Measurements from ENCODE around the gene NFIX. TPM values are rescaled to one million over a fixed set of nuclear protein-coding genes. Genes with fewer than 3 reads are reported as not detected.

NFIX gene
- total and polyA plus RNA-seq, 2 of the 13 experiments (the other 11 are each of a cell fraction or from before 2014, with no cell fraction given), result 3.4 to 5.4 TPM

- TF ChIP-seq, protein P1, sequence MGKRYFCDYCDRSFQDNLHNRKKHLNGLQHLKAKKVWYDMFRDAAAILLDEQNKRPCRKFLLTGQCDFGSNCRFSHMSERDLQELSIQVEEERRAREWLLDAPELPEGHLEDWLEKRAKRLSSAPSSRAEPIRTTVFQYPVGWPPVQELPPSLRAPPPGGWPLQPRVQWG (CRISPR knock-in tag; IDR thresholded peaks at IDR 0.05; ENCODE audit: borderline replicate concordance, low read depth), result no peak
- TF ChIP-seq NFIB (CRISPR knock-in tag; IDR thresholded peaks at IDR 0.05; ENCODE audit: borderline replicate concordance) (no peak), ZNF225 (CRISPR knock-in tag; IDR thresholded peaks at IDR 0.05) (peak; percentile 43; the same call in 1 of the 2 replicates), PCBP1 (IDR thresholded peaks at IDR 0.05; ENCODE audit: borderline replicate concordance, low read depth, low read length) (0 out of 2 replicates have a peak, but pooled peaks have one; percentile 76), HMGA1 (CRISPR knock-in tag; conservative IDR thresholded peaks at IDR 0.05) (no peak), ZNF383 (CRISPR knock-in tag; IDR thresholded peaks at IDR 0.05; ENCODE audit: borderline replicate concordance) (no peak), NR2F2 (IDR thresholded peaks at IDR 0.05; ENCODE audit: borderline replicate concordance, low read depth) (no peak), ZNF33A (CRISPR knock-in tag; IDR thresholded peaks at IDR 0.05; ENCODE audit: borderline replicate concordance) (no peak; the same call in 1 of the 2 replicates), DR1 (CRISPR knock-in tag; IDR thresholded peaks at IDR 0.05) (no peak), ZNF569 (CRISPR knock-in tag; IDR thresholded peaks at IDR 0.05; ENCODE audit: borderline replicate concordance) (no peak), LRRFIP1 (CRISPR knock-in tag; conservative IDR thresholded peaks at IDR 0.05) (no peak; the same call in 1 of the 2 replicates), ZNF678 (CRISPR knock-in tag; IDR thresholded peaks at IDR 0.05) (no peak), ZNF235 (CRISPR knock-in tag; IDR thresholded peaks at IDR 0.05; ENCODE audit: borderline replicate concordance) (no peak), SRF (IDR thresholded peaks at IDR 0.05; ENCODE audit: low read depth, low read length) (no peak), ZBTB1 (CRISPR knock-in tag; IDR thresholded peaks at IDR 0.05; ENCODE audit: borderline replicate concordance) (no peak)
- TF ChIP-seq, protein P2, sequence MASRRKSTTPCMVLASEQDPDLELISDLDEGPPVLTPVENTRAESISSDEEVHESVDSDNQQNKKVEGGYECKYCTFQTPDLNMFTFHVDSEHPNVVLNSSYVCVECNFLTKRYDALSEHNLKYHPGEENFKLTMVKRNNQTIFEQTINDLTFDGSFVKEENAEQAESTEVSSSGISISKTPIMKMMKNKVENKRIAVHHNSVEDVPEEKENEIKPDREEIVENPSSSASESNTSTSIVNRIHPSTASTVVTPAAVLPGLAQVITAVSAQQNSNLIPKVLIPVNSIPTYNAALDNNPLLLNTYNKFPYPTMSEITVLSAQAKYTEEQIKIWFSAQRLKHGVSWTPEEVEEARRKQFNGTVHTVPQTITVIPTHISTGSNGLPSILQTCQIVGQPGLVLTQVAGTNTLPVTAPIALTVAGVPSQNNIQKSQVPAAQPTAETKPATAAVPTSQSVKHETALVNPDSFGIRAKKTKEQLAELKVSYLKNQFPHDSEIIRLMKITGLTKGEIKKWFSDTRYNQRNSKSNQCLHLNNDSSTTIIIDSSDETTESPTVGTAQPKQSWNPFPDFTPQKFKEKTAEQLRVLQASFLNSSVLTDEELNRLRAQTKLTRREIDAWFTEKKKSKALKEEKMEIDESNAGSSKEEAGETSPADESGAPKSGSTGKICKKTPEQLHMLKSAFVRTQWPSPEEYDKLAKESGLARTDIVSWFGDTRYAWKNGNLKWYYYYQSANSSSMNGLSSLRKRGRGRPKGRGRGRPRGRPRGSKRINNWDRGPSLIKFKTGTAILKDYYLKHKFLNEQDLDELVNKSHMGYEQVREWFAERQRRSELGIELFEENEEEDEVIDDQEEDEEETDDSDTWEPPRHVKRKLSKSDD (CRISPR knock-in tag; IDR thresholded peaks at IDR 0.05; ENCODE audit: low read depth), result no peak
- TF ChIP-seq, protein P3, sequence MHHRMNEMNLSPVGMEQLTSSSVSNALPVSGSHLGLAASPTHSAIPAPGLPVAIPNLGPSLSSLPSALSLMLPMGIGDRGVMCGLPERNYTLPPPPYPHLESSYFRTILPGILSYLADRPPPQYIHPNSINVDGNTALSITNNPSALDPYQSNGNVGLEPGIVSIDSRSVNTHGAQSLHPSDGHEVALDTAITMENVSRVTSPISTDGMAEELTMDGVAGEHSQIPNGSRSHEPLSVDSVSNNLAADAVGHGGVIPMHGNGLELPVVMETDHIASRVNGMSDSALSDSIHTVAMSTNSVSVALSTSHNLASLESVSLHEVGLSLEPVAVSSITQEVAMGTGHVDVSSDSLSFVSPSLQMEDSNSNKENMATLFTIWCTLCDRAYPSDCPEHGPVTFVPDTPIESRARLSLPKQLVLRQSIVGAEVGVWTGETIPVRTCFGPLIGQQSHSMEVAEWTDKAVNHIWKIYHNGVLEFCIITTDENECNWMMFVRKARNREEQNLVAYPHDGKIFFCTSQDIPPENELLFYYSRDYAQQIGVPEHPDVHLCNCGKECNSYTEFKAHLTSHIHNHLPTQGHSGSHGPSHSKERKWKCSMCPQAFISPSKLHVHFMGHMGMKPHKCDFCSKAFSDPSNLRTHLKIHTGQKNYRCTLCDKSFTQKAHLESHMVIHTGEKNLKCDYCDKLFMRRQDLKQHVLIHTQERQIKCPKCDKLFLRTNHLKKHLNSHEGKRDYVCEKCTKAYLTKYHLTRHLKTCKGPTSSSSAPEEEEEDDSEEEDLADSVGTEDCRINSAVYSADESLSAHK (CRISPR knock-in tag; IDR thresholded peaks at IDR 0.05; ENCODE audit: borderline replicate concordance), result 0 out of 2 replicates have a peak, but pooled peaks have one; percentile 18
- TF ChIP-seq, protein P4, sequence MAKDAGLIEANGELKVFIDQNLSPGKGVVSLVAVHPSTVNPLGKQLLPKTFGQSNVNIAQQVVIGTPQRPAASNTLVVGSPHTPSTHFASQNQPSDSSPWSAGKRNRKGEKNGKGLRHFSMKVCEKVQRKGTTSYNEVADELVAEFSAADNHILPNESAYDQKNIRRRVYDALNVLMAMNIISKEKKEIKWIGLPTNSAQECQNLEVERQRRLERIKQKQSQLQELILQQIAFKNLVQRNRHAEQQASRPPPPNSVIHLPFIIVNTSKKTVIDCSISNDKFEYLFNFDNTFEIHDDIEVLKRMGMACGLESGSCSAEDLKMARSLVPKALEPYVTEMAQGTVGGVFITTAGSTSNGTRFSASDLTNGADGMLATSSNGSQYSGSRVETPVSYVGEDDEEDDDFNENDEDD (CRISPR knock-in tag; IDR thresholded peaks at IDR 0.05; ENCODE audit: borderline replicate concordance), result no peak
Observed at GRCh38 chr19:13060964-13061927, 66.0 kb downstream of the NFIX start (continued).
